ENCODE data around the gene FANCD2.

FANCD2 gene

GRCh38 chr3:10142707-10143560 lies 116.7 kb downstream of the FANCD2 start:
- no peak for DNase-seq (ENCODE audit: low read depth)
- no peak for TF ChIP-seq CTCF (IDR thresholded peaks at IDR 0.05; ENCODE audit: control insufficient read depth, insufficient read depth, low read depth, low read length, missing control alignments)
- peak overlapping the region; percentile 88 for H3K4me3 ChIP-seq (ENCODE audit: control insufficient read depth, low read depth, low read length)

GRCh38 chr3:10145685-10146084 lies 119.4 kb downstream of the FANCD2 start:
- no peak overlapping the region for H3K4me3 ChIP-seq (ENCODE audit: control insufficient read depth, low read depth, low read length)
- TF ChIP-seq CTCF (IDR thresholded peaks at IDR 0.05; ENCODE audit: control insufficient read depth, insufficient read depth, low read depth, low read length, missing control alignments), result no peak
- DNase-seq (ENCODE audit: low read depth), result no peak

- no peak overlapping the region for H3K4me3 ChIP-seq (ENCODE audit: control insufficient read depth, low read depth, low read length)
- TF ChIP-seq CTCF (IDR thresholded peaks at IDR 0.05; ENCODE audit: control insufficient read depth, insufficient read depth, low read depth, low read length, missing control alignments), result no peak
- no peak for DNase-seq (ENCODE audit: low read depth)
Measured at GRCh38 chr3:10149226-10149625, 123.0 kb downstream of the FANCD2 start.

- H3K4me3 ChIP-seq (ENCODE audit: control insufficient read depth, low read depth, low read length), result no peak overlapping the region
- DNase-seq (ENCODE audit: low read depth), result no peak
- TF ChIP-seq CTCF (IDR thresholded peaks at IDR 0.05; ENCODE audit: control insufficient read depth, insufficient read depth, low read depth, low read length, missing control alignments), result no peak
Measured at GRCh38 chr3:10150987-10151386, 124.8 kb downstream of the FANCD2 start.
